Gastrocnemius medialis (tissue), 4 donors: Measurements from ENCODE around the gene NAA11.

ENCODE experiments used
- CTCF ChIP-seq, 5 experiments: fragments of 450-650 bp in 3 of 5; fragments of 200-600 bp in 2 of 5; sonication (generic) in 2 of 5; IDR thresholded peaks in 4 of 5; conservative IDR thresholded peaks in 1 of 5; 1 replicate in 4 of 5; 2 replicates in 1 of 5; pipeline ENCODE4 v1.5.1; 2016 to 2019; ENCODE audit warnings: antibody characterized with exemption in 5 of 5, mild to moderate bottlenecking in 3 of 5, moderate library complexity in 3 of 5
- POLR2A ChIP-seq, 2 donors: fragments of 450-650 bp; IDR thresholded peaks; one replicate each; pipeline ENCODE4 v1.6.1; 2017; ENCODE audit warnings: antibody characterized with exemption in 2 of 2, mild to moderate bottlenecking in 2 of 2, moderate library complexity in 2 of 2

DNA sequence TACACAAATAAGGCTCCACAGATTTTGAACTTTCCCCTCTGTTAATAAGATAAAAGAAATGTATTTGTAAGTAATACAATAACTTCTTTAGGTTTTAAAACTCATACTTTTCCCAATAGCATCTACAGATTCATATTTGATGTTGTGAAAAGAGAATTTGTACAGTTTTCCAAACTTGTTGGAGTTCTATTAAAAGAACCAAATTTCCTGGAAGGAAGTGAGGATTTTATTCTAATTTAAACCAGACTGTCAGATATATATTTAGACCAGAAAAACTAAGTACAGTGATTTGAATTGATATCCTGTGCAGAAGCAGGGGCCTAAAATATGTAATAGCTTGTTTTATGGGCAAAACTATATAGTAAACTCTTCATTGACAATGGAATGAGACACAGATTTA is 53.7 kb downstream of the NAA11 start:
- TF ChIP-seq CTCF (IDR thresholded peaks at IDR 0.05 in 4 of 5, conservative IDR thresholded peaks at IDR 0.05 in 1 of 5): no peak
- TF ChIP-seq POLR2A (IDR thresholded peaks at IDR 0.05): no peak
